IPS-20b (cell line): ENCODE measurements around the gene TRIM71.

Experiments used
- H3K27ac ChIP-seq: one replicate; pipeline ENCODE4 v1.5.1; 2013; ENCODE audit warnings: low read length
- H3K27me3 ChIP-seq: 2 replicates; pipeline ENCODE4 v1.6.1; 2013; ENCODE audit warnings: mild to moderate bottlenecking, low read length, inconsistent platforms; ENCODE audit not compliant: insufficient read depth
- H3K36me3 ChIP-seq: 2 replicates; pipeline ENCODE4 v1.6.1; 2013; ENCODE audit warnings: low read depth, mild to moderate bottlenecking, inconsistent platforms, low read length, moderate library complexity; ENCODE audit not compliant: insufficient read depth
- H3K4me1 ChIP-seq: 2 replicates; pipeline ENCODE4 v1.6.1; 2013; ENCODE audit warnings: mild to moderate bottlenecking, control low read depth, inconsistent platforms, low read length, moderate library complexity; ENCODE audit not compliant: insufficient read depth
- H3K4me3 ChIP-seq: 2 replicates; pipeline ENCODE4 v1.5.1; 2013; ENCODE audit warnings: mild to moderate bottlenecking, low read length, inconsistent platforms
- H3K9ac ChIP-seq: 2 replicates; pipeline ENCODE4 v1.6.1; 2013; ENCODE audit warnings: low read depth, mild to moderate bottlenecking, inconsistent platforms, low read length, moderate library complexity
- H3K9me3 ChIP-seq: 2 replicates; pipeline ENCODE4 v1.6.1; 2013; ENCODE audit warnings: mild to moderate bottlenecking, low read depth, low read length, inconsistent platforms; ENCODE audit not compliant: insufficient read depth

TRIM71 gene

GRCh38 chr3:32859604-32860237 lies 41.9 kb downstream of the TRIM71 start:
- Histone ChIP-seq H3K27me3 (no peaks in the 10 kb centered on the region), H3K36me3 (peaks cover 62% of the 10 kb centered on the region), H3K9ac (no peak overlapping the region), H3K4me1 (peaks cover 73% of the 10 kb centered on the region), H3K4me3 (no peak overlapping the region), H3K27ac (no peak overlapping the region), H3K9me3 (no peaks in the 10 kb centered on the region)

- Histone ChIP-seq H3K4me3 (no peak overlapping the region), H3K9ac (no peak overlapping the region), H3K9me3 (no peaks in the 10 kb centered on the region), H3K36me3 (peaks cover 54% of the 10 kb centered on the region), H3K4me1 (peaks cover 70% of the 10 kb centered on the region), H3K27me3 (no peaks in the 10 kb centered on the region), H3K27ac (peak overlapping the region; percentile 6)
Observed at GRCh38 chr3:32860499-32860898, 42.7 kb downstream of the TRIM71 start.

DNA sequence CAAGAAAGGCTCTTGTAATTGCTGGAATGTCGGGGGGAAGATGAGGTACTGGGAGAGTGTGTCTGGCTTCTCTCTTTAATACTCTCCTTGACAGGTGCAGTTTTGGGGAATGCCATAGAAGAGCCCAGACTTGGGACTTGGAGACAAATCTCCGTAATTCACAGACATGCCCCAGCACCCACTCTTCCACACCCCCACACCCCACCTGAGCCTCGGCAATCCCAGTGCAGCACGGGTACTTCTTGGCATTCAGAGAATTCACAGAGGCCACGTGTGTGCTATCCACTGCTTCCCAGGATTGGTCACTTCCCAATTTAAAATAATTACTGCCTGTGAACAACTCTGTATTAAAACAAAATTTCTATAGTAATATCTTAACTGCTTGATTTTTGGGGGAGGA lies 43.9 kb downstream of the TRIM71 start:
- H3K4me1 ChIP-seq, result peaks cover 71% of the 10 kb centered on the region
- H3K4me3 ChIP-seq, result no peak overlapping the region
- no peak overlapping the region for H3K9ac ChIP-seq
- peaks cover 46% of the 10 kb centered on the region for H3K36me3 ChIP-seq
- H3K27ac ChIP-seq, result no peak overlapping the region
- H3K27me3 ChIP-seq, result no peaks in the 10 kb centered on the region
- H3K9me3 ChIP-seq, result no peaks in the 10 kb centered on the region

- Histone ChIP-seq H3K27me3 (no peaks in the 10 kb centered on the region), H3K9me3 (no peaks in the 10 kb centered on the region), H3K27ac (no peak overlapping the region), H3K9ac (no peak overlapping the region), H3K4me1 (peaks cover 72% of the 10 kb centered on the region), H3K4me3 (0 out of 2 replicates have a peak overlapping the region, but pooled peaks have one; percentile 2), H3K36me3 (peaks cover 40% of the 10 kb centered on the region)
Observed at GRCh38 chr3:32862247-32862935, 44.6 kb downstream of the TRIM71 start.

DNA sequence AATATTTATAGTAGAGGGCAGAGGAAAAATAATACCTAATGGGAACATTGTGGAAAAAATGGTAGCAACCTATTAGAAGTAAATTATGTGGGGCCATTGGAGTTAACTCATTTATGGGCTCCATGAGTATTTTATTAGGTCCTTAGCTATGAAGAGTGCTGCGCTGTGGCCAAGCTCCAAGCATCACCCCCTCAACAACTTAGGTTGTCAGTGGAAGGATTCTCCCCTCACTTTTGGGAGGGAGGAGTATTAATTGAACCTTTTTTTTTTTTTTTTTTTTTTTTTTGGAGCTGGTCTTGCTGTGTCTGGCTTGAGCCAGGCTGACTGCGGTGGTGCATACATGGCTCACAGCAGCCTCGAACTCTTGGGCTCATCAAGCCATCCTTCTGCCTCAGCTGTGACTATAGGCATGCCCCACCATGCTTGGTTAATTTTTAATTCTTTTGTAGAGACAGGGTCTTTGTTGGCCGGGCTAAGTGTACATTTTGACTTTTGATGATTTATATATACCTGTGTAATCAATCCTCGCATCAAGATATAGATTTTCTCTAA lies 45.2 kb downstream of the TRIM71 start:
- no peaks in the 10 kb centered on the region for H3K9me3 ChIP-seq
- H3K27ac ChIP-seq, result no peak overlapping the region
- H3K9ac ChIP-seq, result no peak overlapping the region
- peaks cover 73% of the 10 kb centered on the region for H3K4me1 ChIP-seq
- peaks cover 37% of the 10 kb centered on the region for H3K36me3 ChIP-seq
- H3K27me3 ChIP-seq, result no peaks in the 10 kb centered on the region
- H3K4me3 ChIP-seq, result no peak overlapping the region

GRCh38 chr3:32865383-32865782 lies 47.6 kb downstream of the TRIM71 start:
- Histone ChIP-seq H3K27me3 (no peaks in the 10 kb centered on the region), H3K36me3 (peaks cover 20% of the 10 kb centered on the region), H3K4me3 (0 out of 2 replicates have a peak overlapping the region, but pooled peaks have one; percentile 13), H3K4me1 (peaks cover 76% of the 10 kb centered on the region), H3K27ac (no peak overlapping the region), H3K9me3 (no peaks in the 10 kb centered on the region), H3K9ac (no peak overlapping the region)

- no peaks in the 10 kb centered on the region for H3K9me3 ChIP-seq
- H3K4me1 ChIP-seq, result peaks cover 84% of the 10 kb centered on the region
- peaks cover 16% of the 10 kb centered on the region for H3K36me3 ChIP-seq
- no peak overlapping the region for H3K9ac ChIP-seq
- no peaks in the 10 kb centered on the region for H3K27me3 ChIP-seq
- H3K4me3 ChIP-seq, result peak overlapping the region; percentile 61; the same call in 1 of the 2 replicates
- H3K27ac ChIP-seq, result no peak overlapping the region
Observed at GRCh38 chr3:32866533-32866932, 48.7 kb downstream of the TRIM71 start.

DNA sequence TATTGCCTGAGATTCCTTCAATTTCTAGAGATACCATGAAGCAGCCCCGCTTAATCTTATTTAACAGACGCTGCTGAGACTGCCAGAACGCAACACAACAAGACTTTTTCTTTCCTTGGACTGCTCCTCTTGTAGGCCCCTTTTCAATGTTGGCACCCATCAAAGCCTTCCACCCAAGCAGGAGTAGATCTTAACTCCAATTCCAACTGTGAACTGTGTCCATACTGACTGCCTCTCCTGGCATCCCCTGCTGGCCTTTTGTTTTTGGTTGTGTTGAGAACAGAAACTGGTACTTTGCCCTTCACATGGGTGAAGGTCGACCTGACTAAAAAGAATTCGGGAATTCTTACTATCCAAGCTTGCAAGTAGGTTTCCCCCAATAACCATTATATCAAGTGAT lies 50.2 kb downstream of the TRIM71 start:
- H3K27me3 ChIP-seq, result no peaks in the 10 kb centered on the region
- peak overlapping the region; percentile 71 for H3K9ac ChIP-seq
- H3K4me1 ChIP-seq, result peaks cover 83% of the 10 kb centered on the region
- no peak overlapping the region for H3K27ac ChIP-seq
- peak overlapping the region; percentile 61; the same call in 1 of the 2 replicates for H3K4me3 ChIP-seq
- H3K9me3 ChIP-seq, result no peaks in the 10 kb centered on the region
- peaks cover 10% of the 10 kb centered on the region; the same call in 1 of the 2 replicates for H3K36me3 ChIP-seq

DNA sequence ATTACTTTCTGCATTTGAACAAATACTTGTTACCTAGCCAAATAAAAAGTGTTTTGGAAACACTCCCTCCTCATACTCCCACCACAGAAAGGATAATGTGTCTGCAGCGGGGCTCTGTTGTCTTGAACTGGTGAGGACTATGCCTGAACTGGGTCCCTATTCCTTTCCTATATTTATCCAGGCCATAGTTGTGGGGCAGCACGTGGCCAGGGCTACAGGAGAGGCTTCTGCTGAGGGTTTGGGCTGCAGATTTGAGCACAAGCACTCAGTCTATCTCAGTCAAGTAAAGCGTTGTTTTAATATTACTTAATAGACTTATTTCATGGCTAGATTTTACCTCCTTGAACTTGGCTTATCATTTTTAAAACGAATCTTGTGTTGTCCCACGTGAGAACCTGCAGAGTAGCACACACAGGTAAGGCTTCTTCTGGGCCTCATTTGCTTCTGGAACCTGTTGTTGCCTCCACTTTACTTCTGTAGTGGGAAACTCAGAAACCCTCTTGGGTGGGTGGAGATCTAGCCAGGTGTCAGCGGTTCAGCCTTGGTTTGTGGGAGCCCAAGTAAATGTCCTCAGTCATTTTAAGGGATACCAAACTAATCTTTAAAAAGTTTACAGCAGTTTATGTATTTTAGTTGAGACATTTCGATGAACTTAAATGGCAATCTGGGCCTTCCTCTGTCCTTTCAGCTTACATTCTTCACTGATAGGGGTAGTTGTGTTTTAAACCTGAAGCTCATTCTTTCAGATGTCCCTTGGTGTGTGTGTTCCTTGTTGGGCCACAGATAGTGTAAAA lies 51.1 kb downstream of the TRIM71 start:
- Histone ChIP-seq H3K36me3 (peaks cover 19% of the 10 kb centered on the region), H3K9me3 (no peaks in the 10 kb centered on the region), H3K27me3 (no peaks in the 10 kb centered on the region), H3K4me3 (peak overlapping the region; percentile 61), H3K4me1 (peaks cover 81% of the 10 kb centered on the region), H3K27ac (peak overlapping the region; percentile 50), H3K9ac (peak overlapping the region; percentile 71)

DNA sequence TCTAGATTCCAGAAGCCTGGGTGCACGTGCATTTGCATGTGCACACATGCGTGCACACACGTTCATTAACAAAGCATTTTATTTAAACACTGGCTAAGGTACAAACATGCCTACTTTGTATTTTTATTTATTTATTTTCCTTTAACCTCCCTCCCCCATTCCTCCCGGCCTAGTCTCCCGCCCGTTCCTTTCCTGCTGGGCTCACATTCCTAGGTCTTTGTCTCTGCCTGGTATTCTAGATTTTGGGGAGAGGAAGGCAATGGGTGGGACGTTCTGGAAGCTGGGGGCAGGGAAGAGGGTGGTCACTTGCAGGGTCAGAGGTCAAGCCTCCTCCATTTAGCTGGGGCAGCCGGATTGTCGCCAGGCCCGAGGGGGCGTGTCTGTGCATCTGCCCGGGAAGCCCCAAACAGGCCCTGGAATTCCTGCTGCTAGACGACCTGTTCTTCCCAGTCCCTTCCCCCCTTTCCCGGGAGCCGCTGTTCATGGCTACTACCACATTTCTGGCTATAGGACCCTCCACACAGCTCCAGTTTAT lies 51.8 kb downstream of the TRIM71 start:
- Histone ChIP-seq H3K4me1 (peaks cover 74% of the 10 kb centered on the region), H3K36me3 (peaks cover 25% of the 10 kb centered on the region), H3K9ac (peak overlapping the region; percentile 85), H3K9me3 (no peaks in the 10 kb centered on the region), H3K4me3 (peak overlapping the region; percentile 69), H3K27me3 (no peaks in the 10 kb centered on the region), H3K27ac (peak overlapping the region; percentile 74)

DNA sequence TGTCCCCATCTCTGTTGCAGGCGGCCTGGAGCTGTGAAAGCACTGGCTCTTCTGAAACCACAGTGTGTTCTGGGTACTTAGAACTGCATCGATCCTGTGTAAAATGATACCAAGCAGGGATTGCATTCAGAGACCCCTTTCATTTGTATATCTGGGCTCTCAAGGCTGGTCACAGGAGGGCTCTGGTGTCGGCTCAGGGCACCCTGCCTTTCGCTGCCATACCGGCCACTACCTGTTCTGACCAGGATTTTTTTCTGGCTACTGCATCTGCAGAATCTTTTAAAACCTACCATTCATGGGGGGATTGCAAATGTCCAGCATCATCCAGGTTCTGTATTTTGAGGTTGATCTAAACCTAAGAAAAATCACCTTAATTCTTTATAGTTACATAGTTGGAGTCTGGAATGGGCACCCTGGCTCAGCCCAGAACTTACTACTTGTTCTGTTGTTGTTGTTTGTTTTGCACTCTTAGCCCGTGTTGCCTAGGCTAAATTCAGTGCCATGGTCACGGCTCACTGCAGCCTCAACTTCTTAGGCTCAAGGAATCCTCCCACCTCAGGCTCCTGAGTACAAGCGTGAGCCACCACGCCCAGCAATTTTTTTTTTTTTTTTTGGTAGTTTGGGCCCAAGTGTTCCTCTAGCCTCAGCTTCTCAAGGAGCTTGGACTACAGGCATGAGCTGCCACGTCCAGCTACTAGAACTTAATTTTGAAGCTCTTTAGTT lies 52.7 kb downstream of the TRIM71 start:
- peak overlapping the region; percentile 85 for H3K9ac ChIP-seq
- no peaks in the 10 kb centered on the region for H3K27me3 ChIP-seq
- H3K9me3 ChIP-seq, result no peaks in the 10 kb centered on the region
- peaks cover 75% of the 10 kb centered on the region for H3K4me1 ChIP-seq
- H3K36me3 ChIP-seq, result peaks cover 35% of the 10 kb centered on the region
- peak overlapping the region; percentile 69 for H3K4me3 ChIP-seq
- H3K27ac ChIP-seq, result peak overlapping the region; percentile 74
